HFFc6 (cell line): ENCODE results near the gene SPI1. TPM values are rescaled to one million over a fixed set of nuclear protein-coding genes. Genes with fewer than 3 reads are reported as not detected.

Experiments
- DNase-seq: peaks from one replicate; pipeline ENCODE4 v3.0.0-alpha.2; 2018
- H3K27ac Mint-ChIP-seq: 2 replicates; pipeline ENCODE4 v1.8.0; 2020; ENCODE audit warnings: mild to moderate bottlenecking, mixed read lengths
- H3K27me3 Mint-ChIP-seq: 2 replicates; pipeline ENCODE4 v1.8.0; 2021; ENCODE audit warnings: mild to moderate bottlenecking, moderate library complexity, mixed read lengths; ENCODE audit not compliant: insufficient read depth
- H3K36me3 Mint-ChIP-seq: 2 replicates; pipeline ENCODE4 v1.8.0; 2021; ENCODE audit warnings: low read depth, mixed read lengths
- H3K4me1 Mint-ChIP-seq: 2 replicates; pipeline ENCODE4 v1.8.0; 2020; ENCODE audit warnings: low read depth, mixed read lengths
- H3K4me3 Mint-ChIP-seq: 2 replicates; pipeline ENCODE4 v1.8.0; 2020; ENCODE audit warnings: mild to moderate bottlenecking, moderate library complexity, mixed read lengths
- H3K9me3 Mint-ChIP-seq: 2 replicates; pipeline ENCODE4 v1.8.0; 2020; ENCODE audit warnings: mild to moderate bottlenecking, mixed read lengths
- total RNA-seq, 6 experiments: library from RNA; stranded (reverse); fragmentation: NEBNext Ultra II Directional; extraction: Animal tissue kit (Norgen Biotek cat#: 25700); gene quantifications; 2 replicates in 1 of 6; 3 replicates in 5 of 6; pipeline ENCODE4 v1.2.3, GENCODE V29; 2021
- TF ChIP-seq, protein P1 (sequence below): fragments of 200-600 bp; sonication (generic); IDR thresholded peaks from 2 replicates; pipeline ENCODE4 v1.5.0; 2021; ENCODE audit warnings: antibody characterized with exemption, mild to moderate bottlenecking

SPI1 gene
- total RNA-seq, 6 experiments from 2014 or later = not detected

DNA sequence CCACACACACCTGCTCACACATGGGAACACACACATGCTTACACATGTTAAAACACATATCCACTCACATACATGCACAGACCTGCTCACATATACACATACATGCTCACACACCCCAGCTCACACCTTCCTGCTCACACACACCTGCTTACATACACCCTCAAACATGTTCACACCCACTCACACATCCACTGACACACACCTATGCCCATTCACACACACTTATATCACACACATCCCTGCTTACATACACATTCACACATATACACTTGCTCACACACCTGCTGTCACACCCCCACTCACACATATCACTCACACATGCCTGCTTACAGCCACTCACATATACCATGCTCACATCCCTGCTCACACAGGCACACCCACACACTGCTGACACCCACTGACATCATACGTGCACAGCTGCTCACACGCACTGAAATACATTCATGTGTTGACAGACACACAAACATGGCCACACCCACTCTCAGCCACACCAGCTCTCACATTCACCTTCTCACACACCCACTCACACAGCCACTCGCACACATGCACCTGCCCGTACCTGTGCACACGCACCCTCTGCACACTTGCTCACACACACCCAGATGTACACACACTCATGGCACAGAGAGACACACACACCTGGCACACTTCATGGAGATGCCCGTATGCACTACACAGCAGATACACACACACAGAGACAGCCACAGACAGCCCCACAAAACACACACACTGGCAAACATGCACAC lies 20.2 kb downstream of the SPI1 start:
- DNase-seq = no peak

GRCh38 chr11:47356998-47357329 lies 21.4 kb downstream of the SPI1 start:
- Mint-ChIP-seq H3K27me3 (no peaks in the 10 kb centered on the region; the same call in 1 of the 2 replicates), H3K36me3 (no peaks in the 10 kb centered on the region), H3K4me3 (no peak overlapping the region), H3K9me3 (no peaks in the 10 kb centered on the region), H3K27ac (no peak overlapping the region), H3K4me1 (no peaks in the 10 kb centered on the region)
- TF ChIP-seq, protein P1, sequence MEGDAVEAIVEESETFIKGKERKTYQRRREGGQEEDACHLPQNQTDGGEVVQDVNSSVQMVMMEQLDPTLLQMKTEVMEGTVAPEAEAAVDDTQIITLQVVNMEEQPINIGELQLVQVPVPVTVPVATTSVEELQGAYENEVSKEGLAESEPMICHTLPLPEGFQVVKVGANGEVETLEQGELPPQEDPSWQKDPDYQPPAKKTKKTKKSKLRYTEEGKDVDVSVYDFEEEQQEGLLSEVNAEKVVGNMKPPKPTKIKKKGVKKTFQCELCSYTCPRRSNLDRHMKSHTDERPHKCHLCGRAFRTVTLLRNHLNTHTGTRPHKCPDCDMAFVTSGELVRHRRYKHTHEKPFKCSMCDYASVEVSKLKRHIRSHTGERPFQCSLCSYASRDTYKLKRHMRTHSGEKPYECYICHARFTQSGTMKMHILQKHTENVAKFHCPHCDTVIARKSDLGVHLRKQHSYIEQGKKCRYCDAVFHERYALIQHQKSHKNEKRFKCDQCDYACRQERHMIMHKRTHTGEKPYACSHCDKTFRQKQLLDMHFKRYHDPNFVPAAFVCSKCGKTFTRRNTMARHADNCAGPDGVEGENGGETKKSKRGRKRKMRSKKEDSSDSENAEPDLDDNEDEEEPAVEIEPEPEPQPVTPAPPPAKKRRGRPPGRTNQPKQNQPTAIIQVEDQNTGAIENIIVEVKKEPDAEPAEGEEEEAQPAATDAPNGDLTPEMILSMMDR = no peak
- DNase-seq = no peak

More for the DNA sequence above, 20.2 kb downstream of the SPI1 start:
- no peak overlapping the region for H3K4me3 Mint-ChIP-seq
- H3K27me3 Mint-ChIP-seq = no peaks in the 10 kb centered on the region; the same call in 1 of the 2 replicates
- no peaks in the 10 kb centered on the region for H3K36me3 Mint-ChIP-seq
- H3K27ac Mint-ChIP-seq = no peak overlapping the region
- no peaks in the 10 kb centered on the region for H3K4me1 Mint-ChIP-seq
- TF ChIP-seq, protein P1 = no peak
- no peaks in the 10 kb centered on the region for H3K9me3 Mint-ChIP-seq

GRCh38 chr11:47356129-47356997 lies 22.0 kb downstream of the SPI1 start:
- Mint-ChIP-seq H3K4me3 (no peak overlapping the region), H3K36me3 (no peaks in the 10 kb centered on the region), H3K27ac (no peak overlapping the region), H3K27me3 (no peaks in the 10 kb centered on the region; the same call in 1 of the 2 replicates), H3K9me3 (no peaks in the 10 kb centered on the region), H3K4me1 (no peaks in the 10 kb centered on the region)
- DNase-seq = no peak
- TF ChIP-seq, protein P1 = no peak

- no peaks in the 10 kb centered on the region; the same call in 1 of the 2 replicates for H3K27me3 Mint-ChIP-seq
- peak overlapping the region; percentile 69; the same call in 1 of the 2 replicates for H3K4me3 Mint-ChIP-seq
- no peaks in the 10 kb centered on the region for H3K9me3 Mint-ChIP-seq
- no peaks in the 10 kb centered on the region for H3K4me1 Mint-ChIP-seq
- H3K36me3 Mint-ChIP-seq = no peaks in the 10 kb centered on the region
- DNase-seq = peak; percentile 86
- TF ChIP-seq, protein P1 = peak; percentile 92
- peak overlapping the region; percentile 51 for H3K27ac Mint-ChIP-seq
Measured at GRCh38 chr11:47355283-47356128, 22.8 kb downstream of the SPI1 start.

- DNase-seq = no peak
- Mint-ChIP-seq H3K36me3 (no peaks in the 10 kb centered on the region), H3K4me3 (peak overlapping the region; percentile 69), H3K4me1 (no peaks in the 10 kb centered on the region), H3K27ac (peak overlapping the region; percentile 51), H3K9me3 (no peaks in the 10 kb centered on the region), H3K27me3 (no peaks in the 10 kb centered on the region; the same call in 1 of the 2 replicates)
- TF ChIP-seq, protein P1 = no peak
Measured at GRCh38 chr11:47354913-47355282, 23.4 kb downstream of the SPI1 start.
